HepG2 (cell line): ENCODE results near the gene EIF1. TPM values are rescaled to one million over a fixed set of nuclear protein-coding genes. Genes with fewer than 3 reads are reported as not detected.
A peak's percentile ranks its signal among the peaks of the same experiment; 100 is the strongest.

Source experiments
- ATAC-seq: fragments of 200-7000 bp; cut with Tn5 transposase; 3 replicates; pipeline ENCODE4 v1.9.1; 2020; ENCODE audit warnings: mild to moderate bottlenecking, moderate library complexity
- BruUV-seq: library from RNA; stranded (reverse); fragments of 400-500 nt; replicated peaks from 2 replicates; lab custom pipeline; 2021; lab: Mats Ljungman, UMichigan
- CTCF ChIA-PET: fragments of 300-600 bp; formaldehyde crosslinking; extraction: SDS; loops from one replicate; lab custom pipeline; 2021; ENCODE audit warnings: low total read pairs, inconsistent platforms, low intra/inter-chr PET ratio; lab: Yijun Ruan, JAX
- POLR2A ChIA-PET: fragments of 350-600 bp; sonication (Branson Sonifier 250); formaldehyde crosslinking; loops from one replicate; lab custom pipeline; 2020; ENCODE audit warnings: antibody characterized with exemption, inconsistent platforms; lab: Yijun Ruan, JAX
- DNase-seq: peaks from one replicate; pipeline ENCODE4 v3.0.0-alpha.2; 2015; ENCODE audit warnings: low spot score
- FAIRE-seq: peaks from 3 replicates; lab custom pipeline; 2011; peaks lifted over from hg19 to GRCh38; lab: Jason Lieb, UNC
- H2AFZ ChIP-seq: one replicate; pipeline ENCODE4 v1.6.1; 2011; ENCODE audit warnings: low read length, inconsistent platforms
- H3K27ac ChIP-seq: fragments of 300-600 bp; 3 replicates; pipeline ENCODE4 v1.8.0; 2011; ENCODE audit warnings: mixed run types, mild to moderate bottlenecking, mixed read lengths, low read length, inconsistent platforms; ENCODE audit not compliant: insufficient read depth; ENCODE audit errors: extremely low read length
- H3K27me3 ChIP-seq, 2 experiments: fragments of 200-600 bp in 1 of 2; 2 replicates in 1 of 2; 3 replicates in 1 of 2; pipeline versions ENCODE4 v1.6.0 to v1.8.0; 2011; ENCODE audit warnings: low read length in 2 of 2, mild to moderate bottlenecking in 2 of 2, moderate library complexity in 2 of 2, inconsistent platforms in 1 of 2; ENCODE audit not compliant: insufficient read depth in 2 of 2, control insufficient read depth in 1 of 2
- H3K36me3 ChIP-seq, 2 experiments: fragments of 200-600 bp in 1 of 2; replicated peaks in 1 of 2; 2 replicates in 1 of 2; 3 replicates in 1 of 2; pipeline versions ENCODE4 v1.5.1 to v1.8.0; 2011; ENCODE audit warnings: low read length in 2 of 2, inconsistent platforms in 1 of 2; ENCODE audit not compliant: insufficient read depth in 2 of 2, control insufficient read depth in 1 of 2
- H3K4me1 ChIP-seq: 2 replicates; pipeline ENCODE4 v1.5.1; 2012; ENCODE audit warnings: low read length, inconsistent platforms; ENCODE audit not compliant: insufficient read depth
- H3K4me2 ChIP-seq: 2 replicates; pipeline ENCODE4 v1.6.0; 2011; ENCODE audit warnings: low read depth, low read length, inconsistent platforms
- H3K4me3 ChIP-seq, 3 experiments: fragments of 200-600 bp in 1 of 3; sonication (generic), shearing (Covaris generic) in 1 of 3; replicated peaks in 1 of 3; 2 replicates each; pipeline ENCODE4 v1.5.1; 2011 to 2016; ENCODE audit warnings: low read length in 3 of 3, inconsistent platforms in 2 of 3, low read depth in 2 of 3, mild to moderate bottlenecking in 2 of 3, control low read depth in 1 of 3, mixed read lengths in 1 of 3; ENCODE audit not compliant: insufficient read depth in 1 of 3
- H3K79me2 ChIP-seq: one replicate; pipeline ENCODE4 v1.6.1; 2011; ENCODE audit warnings: low read length, inconsistent platforms; ENCODE audit not compliant: insufficient read depth
- H3K9ac ChIP-seq: 2 replicates; pipeline ENCODE4 v1.6.0; 2011; ENCODE audit warnings: mild to moderate bottlenecking, low read depth, low read length, inconsistent platforms; ENCODE audit not compliant: insufficient read depth
- H3K9me3 ChIP-seq: 2 replicates; pipeline ENCODE4 v1.5.1; 2012; ENCODE audit warnings: mild to moderate bottlenecking, low read length
- H4K20me1 ChIP-seq: 2 replicates; pipeline ENCODE4 v1.6.0; 2011; ENCODE audit warnings: inconsistent platforms, mild to moderate bottlenecking, low read length, moderate library complexity; ENCODE audit not compliant: insufficient read depth
- CC2D1A ChIP-seq: sonication (generic); formaldehyde crosslinking; IDR thresholded peaks from 2 replicates; pipeline ENCODE4 v1.8.1; 2023; ENCODE audit warnings: mild to moderate bottlenecking, missing genetic modification reagents
- FOSL1 ChIP-seq: sonication (generic); formaldehyde crosslinking; IDR thresholded peaks from 2 replicates; pipeline ENCODE4 v1.9.0; 2021; ENCODE audit warnings: missing genetic modification reagents, borderline replicate concordance
- KAT8 ChIP-seq: IDR thresholded peaks from 2 replicates; pipeline ENCODE4 v1.6.1; 2016; ENCODE audit warnings: missing genetic modification reagents, missing compliant biosample characterization
- MTA3 ChIP-seq: sonication (generic); formaldehyde crosslinking; IDR thresholded peaks from 2 replicates; pipeline ENCODE4 v1.4.0; 2020; ENCODE audit warnings: missing genetic modification reagents
- NFIB ChIP-seq: sonication (generic); formaldehyde crosslinking; IDR thresholded peaks from 2 replicates; pipeline ENCODE4 v1.9.0; 2021; ENCODE audit warnings: missing genetic modification reagents, mild to moderate bottlenecking, borderline replicate concordance
- NR3C1 ChIP-seq: sonication (generic); formaldehyde crosslinking; IDR thresholded peaks from 2 replicates; pipeline ENCODE4 v1.4.0; 2020; ENCODE audit warnings: missing genetic modification reagents
- XRCC5 ChIP-seq: fragments of 200-400 bp; formaldehyde crosslinking; optimal IDR thresholded peaks from 2 replicates; pipeline ENCODE3; 2017; ENCODE audit warnings: mild to moderate bottlenecking, low read length
- ZBTB42 ChIP-seq: sonication (generic); formaldehyde crosslinking; IDR thresholded peaks from 2 replicates; pipeline ENCODE4 v1.5.0; 2020; ENCODE audit warnings: mild to moderate bottlenecking, missing genetic modification reagents
- ZMYM4 ChIP-seq: sonication (generic); formaldehyde crosslinking; IDR thresholded peaks from 2 replicates; pipeline ENCODE4 v1.8.1; 2023; ENCODE audit warnings: mild to moderate bottlenecking, missing genetic modification reagents
- ZNF12 ChIP-seq: sonication (generic); formaldehyde crosslinking; IDR thresholded peaks from 2 replicates; pipeline ENCODE4 v1.5.0; 2020; ENCODE audit warnings: missing genetic modification reagents
- ZNF160 ChIP-seq: sonication (generic); formaldehyde crosslinking; IDR thresholded peaks from 2 replicates; pipeline ENCODE4 v1.8.0; 2022; ENCODE audit warnings: mild to moderate bottlenecking, inconsistent platforms, missing genetic modification reagents
- ZNF234 ChIP-seq: sonication (generic); formaldehyde crosslinking; conservative IDR thresholded peaks from 2 replicates; pipeline ENCODE4 v1.5.1; 2020; ENCODE audit warnings: mild to moderate bottlenecking, missing genetic modification reagents
- ZNF691 ChIP-seq: sonication (generic); formaldehyde crosslinking; IDR thresholded peaks from 2 replicates; pipeline ENCODE4 v1.4.0; 2020; ENCODE audit warnings: missing genetic modification reagents, low read depth, mild to moderate bottlenecking, borderline replicate concordance
- WGBS: methylation state at CpG from one replicate; pipeline ENCODE4 v1.1.6; 2017; ENCODE audit warnings: low lambda C conversion rate; 5-methylcytosine and 5-hydroxymethylcytosine counted together
- in situ Hi-C: cut with HindIII; loops from 2 replicates; pipeline ENCODE4 v1.10.0; 2017; ENCODE audit warnings: low pct_unique_long_range_greater_than_20kb; ENCODE audit not compliant: extremely low pct_ligation_motif_present
- intact Hi-C: fragments of 100-400 bp; cut with micrococcal nuclease; formaldehyde crosslinking; loops from one replicate; pipeline ENCODE4 v1.10.0; 2022; ENCODE audit not compliant: unreplicated experiment
- polyA plus RNA-seq, 8 experiments: library from polyadenylated mRNA; depleted of rRNA in 3 of 8; stranded (reverse) in 7 of 8; unstranded in 1 of 8; fragments of >200 nt; fragmentation: Illumina TruSeq in 4 of 8; extraction: Trizol in 4 of 8; gene quantifications; 2 replicates each; pipeline versions ENCODE4 v1.2.1 to v1.2.3, GENCODE V29; 2011 to 2016; ENCODE audit warnings: low read depth in 4 of 8, missing spikeins in 1 of 8, mixed read lengths in 1 of 8; ENCODE audit not compliant: insufficient read depth in 1 of 8
- total RNA-seq, 5 experiments: library from RNA; depleted of rRNA; stranded (reverse); fragments of >200 nt; fragmentation: Illumina TruSeq; extraction: Trizol; gene quantifications; 2 replicates each; pipeline ENCODE4 v1.2.3, GENCODE V29; 2016; ENCODE audit warnings: low read depth in 1 of 5
- TF ChIP-seq, protein P1 (sequence below): sonication (generic); formaldehyde crosslinking; IDR thresholded peaks from 2 replicates; pipeline ENCODE4 v1.5.0; 2020; ENCODE audit warnings: missing genetic modification reagents
- TF ChIP-seq, protein P2 (sequence below): sonication (generic); formaldehyde crosslinking; IDR thresholded peaks from 2 replicates; pipeline ENCODE4 v1.8.0; 2022; ENCODE audit warnings: mild to moderate bottlenecking, missing genetic modification reagents; ENCODE audit not compliant: insufficient replicate concordance

EIF1 gene
- total and polyA plus RNA-seq, 2 of the 13 experiments (the other 11 are each of a cell fraction or from before 2014, with no cell fraction given): 147 to 517 TPM

DNA sequence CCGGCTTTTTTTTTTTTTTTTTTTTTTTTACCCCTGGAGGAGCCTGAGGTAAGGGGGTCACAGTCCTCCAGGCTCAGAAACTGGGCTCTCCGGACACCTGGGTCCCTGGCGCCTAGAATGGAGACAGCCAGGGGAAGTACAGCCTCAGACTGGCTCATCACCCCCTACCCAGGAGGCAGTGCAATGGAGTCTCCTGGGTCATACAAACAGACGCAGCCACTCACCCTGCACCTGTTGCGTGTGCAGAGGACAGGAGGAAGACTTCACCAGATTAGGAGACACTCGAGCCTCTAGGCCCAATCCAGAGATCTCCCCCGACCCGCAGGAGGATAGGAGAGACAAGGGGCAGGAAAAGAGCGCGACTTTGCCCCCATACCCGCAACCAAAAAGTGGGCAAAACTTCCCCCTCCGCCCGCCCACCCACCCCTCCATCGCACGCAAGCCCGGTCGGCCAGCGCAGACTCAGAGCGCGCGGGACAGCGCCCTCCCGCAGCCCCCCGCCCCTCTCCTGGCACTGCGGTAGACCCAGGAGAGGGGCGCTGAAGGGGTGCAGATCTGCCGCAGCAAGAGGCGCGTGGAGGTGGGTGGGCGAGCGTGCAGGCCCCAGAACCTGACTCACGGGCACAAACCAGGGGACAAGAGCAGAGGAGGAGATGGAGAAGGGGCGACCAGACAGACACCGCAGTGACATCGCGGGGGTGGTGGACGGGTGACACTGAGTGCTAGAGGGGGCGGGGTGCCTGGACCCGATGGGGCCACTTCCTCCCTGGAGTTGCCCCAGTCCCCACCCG, 44.9 kb downstream of the EIF1 start:
- FAIRE-seq (no peak), ATAC-seq (peak; percentile 8), DNase-seq (no peak)
- no peaks in the 10 kb centered on the region for H3K79me2 ChIP-seq
- peaks cover 25 to 76% of the 10 kb centered on the region in 2 experiments for H3K27me3 ChIP-seq
- intact Hi-C loops: no loop called here
- ChIA-PET POLR2A (interaction anchor here (0.6 to 1.3 kb wide), 7 partner anchors 10 to 232 kb away, joined by 3 to 6 read pairs (median 4); partner anchors contain the start of genes EIF1, JUP and P3H4), CTCF (no interaction called here)
- H3K4me3 ChIP-seq: peak overlapping the region; percentile 48 to 72 (median 58); a peak in 5 of 6 replicates
- in situ Hi-C loops: no loop called here
- H4K20me1 ChIP-seq: no peaks in the 10 kb centered on the region
- H3K9me3 ChIP-seq: no peaks in the 10 kb centered on the region
- H3K27ac ChIP-seq: no peak overlapping the region
- H3K4me2 ChIP-seq: peak overlapping the region; percentile 76
- no peak overlapping the region for H3K9ac ChIP-seq
- no peaks in the 10 kb centered on the region for H3K36me3 ChIP-seq
- peaks cover 18% of the 10 kb centered on the region for H3K4me1 ChIP-seq
- H2AFZ ChIP-seq: no peak overlapping the region
- BruUV-seq: no TSS peak
- 35% methylated on average over 33 of the region's 40 CpGs for WGBS
- no peak for TF ChIP-seq NR3C1 (CRISPR knock-in tag)
- TF ChIP-seq KAT8 (CRISPR knock-in tag): no peak
- no peak for TF ChIP-seq MTA3 (CRISPR knock-in tag)
- TF ChIP-seq FOSL1 (CRISPR knock-in tag): no peak
- TF ChIP-seq ZBTB42 (CRISPR knock-in tag): no peak
- TF ChIP-seq, protein P1, sequence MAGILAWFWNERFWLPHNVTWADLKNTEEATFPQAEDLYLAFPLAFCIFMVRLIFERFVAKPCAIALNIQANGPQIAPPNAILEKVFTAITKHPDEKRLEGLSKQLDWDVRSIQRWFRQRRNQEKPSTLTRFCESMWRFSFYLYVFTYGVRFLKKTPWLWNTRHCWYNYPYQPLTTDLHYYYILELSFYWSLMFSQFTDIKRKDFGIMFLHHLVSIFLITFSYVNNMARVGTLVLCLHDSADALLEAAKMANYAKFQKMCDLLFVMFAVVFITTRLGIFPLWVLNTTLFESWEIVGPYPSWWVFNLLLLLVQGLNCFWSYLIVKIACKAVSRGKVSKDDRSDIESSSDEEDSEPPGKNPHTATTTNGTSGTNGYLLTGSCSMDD (CRISPR knock-in tag): no peak
- TF ChIP-seq XRCC5: no peak
- TF ChIP-seq, protein P2, sequence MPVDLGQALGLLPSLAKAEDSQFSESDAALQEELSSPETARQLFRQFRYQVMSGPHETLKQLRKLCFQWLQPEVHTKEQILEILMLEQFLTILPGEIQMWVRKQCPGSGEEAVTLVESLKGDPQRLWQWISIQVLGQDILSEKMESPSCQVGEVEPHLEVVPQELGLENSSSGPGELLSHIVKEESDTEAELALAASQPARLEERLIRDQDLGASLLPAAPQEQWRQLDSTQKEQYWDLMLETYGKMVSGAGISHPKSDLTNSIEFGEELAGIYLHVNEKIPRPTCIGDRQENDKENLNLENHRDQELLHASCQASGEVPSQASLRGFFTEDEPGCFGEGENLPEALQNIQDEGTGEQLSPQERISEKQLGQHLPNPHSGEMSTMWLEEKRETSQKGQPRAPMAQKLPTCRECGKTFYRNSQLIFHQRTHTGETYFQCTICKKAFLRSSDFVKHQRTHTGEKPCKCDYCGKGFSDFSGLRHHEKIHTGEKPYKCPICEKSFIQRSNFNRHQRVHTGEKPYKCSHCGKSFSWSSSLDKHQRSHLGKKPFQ (CRISPR knock-in tag): no peak
- TF ChIP-seq NFIB (CRISPR knock-in tag): no peak
- no peak for TF ChIP-seq ZMYM4 (CRISPR knock-in tag)
- no peak for TF ChIP-seq CC2D1A (CRISPR knock-in tag)
- TF ChIP-seq ZNF234 (CRISPR knock-in tag): no peak
- TF ChIP-seq ZNF160 (CRISPR knock-in tag): no peak
- TF ChIP-seq ZNF691: no peak
- TF ChIP-seq ZNF12 (CRISPR knock-in tag): no peak
- TF ChIP-seq, all 625 proteins: peak for 0
